ENCODE data around the gene TIMP2. TPM values are rescaled to one million over a fixed set of nuclear protein-coding genes. Genes with fewer than 3 reads are reported as not detected.

The TIMP2 gene
- total RNA-seq, 2 donors from 2014 or later, result 161 to 191 TPM

DNA sequence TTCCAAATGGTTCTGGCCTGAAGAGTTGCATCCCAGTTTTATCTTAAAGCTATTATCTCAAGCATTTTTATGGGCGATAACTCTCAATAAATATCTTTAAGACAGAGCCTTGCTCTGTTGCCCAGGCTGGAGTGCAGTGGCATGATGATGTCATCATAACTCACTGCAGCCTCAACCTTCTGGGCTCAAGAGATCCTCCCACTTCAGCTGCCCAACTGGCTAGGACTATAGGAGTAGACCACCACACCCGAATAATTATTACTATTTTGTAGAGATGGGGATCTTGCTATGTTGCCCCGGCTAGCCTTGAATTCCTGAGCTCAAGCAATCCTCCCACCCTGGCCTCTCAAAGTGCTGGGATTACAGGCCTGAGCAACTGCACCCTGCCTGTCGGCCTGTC is 117.0 kb downstream of the TIMP2 start:
- intact Hi-C loops (cut with DNase I), result no loop called here
- no peak for ATAC-seq
- no peak for DNase-seq

DNA sequence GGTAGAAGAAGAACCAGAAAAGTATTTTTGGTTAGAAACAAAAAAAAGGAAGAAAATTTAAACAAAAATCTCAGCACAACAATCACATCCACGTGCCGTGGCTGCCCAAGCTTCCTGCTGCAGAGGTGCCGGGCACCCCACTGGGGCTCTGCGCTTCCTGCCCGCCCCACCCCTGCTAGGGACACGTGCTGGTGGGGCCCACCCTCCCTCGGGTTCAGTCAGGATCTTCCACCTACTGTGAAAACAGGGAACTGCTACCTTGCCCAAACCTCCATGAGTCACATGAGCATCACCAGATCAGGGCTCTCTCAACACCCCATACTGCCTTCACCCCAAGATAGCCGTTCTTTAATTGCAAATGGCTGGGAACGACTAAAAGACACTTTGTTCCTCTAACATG is 118.7 kb downstream of the TIMP2 start:
- ATAC-seq, result no peak
- no peak for DNase-seq
- intact Hi-C loops (cut with DNase I), result no loop called here

DNA sequence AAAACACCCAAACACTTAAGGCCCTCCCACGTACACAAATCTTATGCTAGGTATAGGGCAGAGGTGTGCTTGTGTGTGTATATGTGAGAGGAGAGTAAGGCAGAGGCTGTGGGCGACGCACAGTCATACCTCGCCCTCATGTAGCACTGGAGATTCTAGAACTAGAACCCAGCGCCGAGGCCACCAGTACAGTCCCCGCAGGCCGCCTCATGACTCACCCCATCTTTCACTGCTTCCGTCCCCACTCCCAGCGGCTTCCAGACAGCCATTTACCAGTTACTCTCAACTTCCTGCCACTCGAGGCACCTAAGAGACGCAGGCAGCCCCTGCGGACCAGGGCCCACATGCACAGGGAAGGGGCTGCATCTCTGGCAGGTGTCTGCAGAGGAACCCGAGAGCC is 119.9 kb downstream of the TIMP2 start:
- intact Hi-C loops (cut with DNase I), result no loop called here
- no peak for DNase-seq
- ATAC-seq, result peak in 1 of 2 donors; percentile 32

DNA sequence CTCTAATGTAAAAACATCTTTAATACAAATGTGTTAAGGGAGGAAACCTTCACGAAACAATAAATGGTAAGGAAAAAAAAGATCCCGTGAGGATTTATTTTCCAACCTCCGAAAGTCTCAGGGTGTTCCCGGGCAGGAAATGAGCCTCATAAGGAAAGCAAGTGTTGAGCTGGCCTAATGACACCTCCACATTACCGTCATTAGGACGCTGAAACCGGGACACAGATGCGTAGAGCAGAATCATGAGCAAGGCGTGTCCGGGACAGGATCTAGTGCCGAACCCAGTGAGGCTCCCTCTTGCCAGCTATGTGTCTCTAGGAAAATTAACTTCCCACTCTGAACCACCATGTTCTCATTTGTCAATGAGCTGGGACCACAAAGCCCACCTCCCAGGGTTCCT is 120.4 kb downstream of the TIMP2 start:
- intact Hi-C loops (cut with DNase I), result no loop called here
- ATAC-seq, result peak; percentile 32 to 42
- peak; percentile 58 for DNase-seq

DNA sequence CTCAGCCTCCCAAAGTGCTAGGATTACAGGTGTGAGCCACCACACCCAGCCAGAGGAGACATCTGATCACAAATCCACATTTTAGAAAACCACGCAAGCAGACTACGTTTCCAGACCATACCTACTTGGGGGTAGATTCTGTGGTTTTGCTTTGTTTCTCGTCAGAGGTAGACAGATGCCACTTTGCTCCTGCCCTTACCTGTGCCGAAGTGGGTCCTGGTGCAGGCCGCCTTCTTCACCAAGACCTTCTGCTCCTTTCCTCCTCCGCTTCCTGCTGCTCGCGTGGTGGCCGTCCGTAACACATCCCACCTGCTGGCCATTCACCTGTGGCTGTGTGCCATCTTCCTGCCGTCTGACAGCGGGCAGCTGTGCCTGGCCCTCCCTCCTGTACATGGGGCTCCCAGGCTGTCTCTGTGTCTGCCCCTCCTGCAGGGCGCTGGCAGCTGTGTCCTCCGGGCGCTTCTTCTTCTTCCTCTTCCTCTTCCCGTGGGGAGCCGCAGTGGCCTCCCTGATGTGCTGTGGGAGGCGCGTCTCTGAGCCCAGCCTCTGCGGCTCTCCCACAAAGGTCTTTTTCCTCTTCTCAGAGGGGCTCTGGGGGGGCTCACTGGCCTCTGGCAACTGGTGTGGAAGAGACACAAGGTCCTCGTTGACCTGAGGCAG is 121.9 kb downstream of the TIMP2 start:
- DNase-seq, result no peak
- intact Hi-C loops (cut with DNase I), result no loop called here
- ATAC-seq, result peak in 1 of 2 donors; percentile 10

Other genes with a start within 250 kb of the TIMP2 start
- 10 to 100 TPM; 33.9 to 45.3 TPM for gene CYTH1, start 143.1 kb downstream of the TIMP2 start, total RNA-seq
- 10 to 100 TPM; 28.1 to 48.1 TPM for gene USP36, start 84.6 kb downstream of the TIMP2 start, total RNA-seq
- 1 to 10 TPM; 1.7 to 2.3 TPM for gene CEP295NL, start 22.2 kb downstream of the TIMP2 start, total RNA-seq
- 100 to 1,000 TPM; 390 to 448 TPM for gene LGALS3BP, start 54.5 kb upstream of the TIMP2 start, total RNA-seq
- 10 to 100 TPM; 30.5 to 33.3 TPM for gene CANT1, start 84.4 kb upstream of the TIMP2 start, total RNA-seq
- 100 to 1,000 TPM; 377 to 765 TPM for gene C1QTNF1, start 98.8 kb upstream of the TIMP2 start, total RNA-seq
- gene ENGASE, start 149.4 kb upstream of the TIMP2 start, total RNA-seq, result 10 to 100 TPM; 34.5 to 47.5 TPM